ENCODE results near the gene DMD. TPM values are rescaled to one million over a fixed set of nuclear protein-coding genes. Genes with fewer than 3 reads are reported as not detected.

Gene DMD
- total RNA-seq, 1 experiment from 2014 or later, result 25.3 TPM

DNA sequence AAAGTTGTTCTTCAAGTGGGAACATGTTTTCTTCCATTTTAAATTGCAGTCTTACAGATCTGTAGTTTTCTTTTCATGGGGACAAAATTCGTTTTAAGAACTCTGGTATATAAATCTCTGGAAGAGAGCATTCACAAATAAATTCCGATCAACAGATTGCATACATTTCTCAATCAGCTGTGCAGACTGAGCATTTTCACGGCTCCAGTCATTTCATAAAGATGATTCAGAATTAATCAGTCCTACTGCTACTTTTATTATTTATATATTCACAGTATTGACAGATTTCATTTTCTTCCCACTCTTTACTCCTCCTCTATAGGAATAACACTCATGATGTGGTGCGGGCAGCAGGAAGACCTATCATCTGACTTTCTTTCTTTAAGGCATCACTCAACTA is 1604.6 kb downstream of the DMD start:
- TF ChIP-seq, protein P1, sequence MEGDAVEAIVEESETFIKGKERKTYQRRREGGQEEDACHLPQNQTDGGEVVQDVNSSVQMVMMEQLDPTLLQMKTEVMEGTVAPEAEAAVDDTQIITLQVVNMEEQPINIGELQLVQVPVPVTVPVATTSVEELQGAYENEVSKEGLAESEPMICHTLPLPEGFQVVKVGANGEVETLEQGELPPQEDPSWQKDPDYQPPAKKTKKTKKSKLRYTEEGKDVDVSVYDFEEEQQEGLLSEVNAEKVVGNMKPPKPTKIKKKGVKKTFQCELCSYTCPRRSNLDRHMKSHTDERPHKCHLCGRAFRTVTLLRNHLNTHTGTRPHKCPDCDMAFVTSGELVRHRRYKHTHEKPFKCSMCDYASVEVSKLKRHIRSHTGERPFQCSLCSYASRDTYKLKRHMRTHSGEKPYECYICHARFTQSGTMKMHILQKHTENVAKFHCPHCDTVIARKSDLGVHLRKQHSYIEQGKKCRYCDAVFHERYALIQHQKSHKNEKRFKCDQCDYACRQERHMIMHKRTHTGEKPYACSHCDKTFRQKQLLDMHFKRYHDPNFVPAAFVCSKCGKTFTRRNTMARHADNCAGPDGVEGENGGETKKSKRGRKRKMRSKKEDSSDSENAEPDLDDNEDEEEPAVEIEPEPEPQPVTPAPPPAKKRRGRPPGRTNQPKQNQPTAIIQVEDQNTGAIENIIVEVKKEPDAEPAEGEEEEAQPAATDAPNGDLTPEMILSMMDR (conservative IDR thresholded peaks at IDR 0.05), result no peak
- no peak for TF ChIP-seq EZH2 (IDR thresholded peaks at IDR 0.05; ENCODE audit: low read depth)
- CTCF ChIA-PET, result no interaction called here
- H3K27me3 ChIP-seq (ENCODE audit: insufficient read depth, low read depth), result no peaks in the 10 kb centered on the region
- H2AFZ ChIP-seq, result no peak overlapping the region
- H3K79me2 ChIP-seq (ENCODE audit: low read depth), result no peaks in the 10 kb centered on the region
- DNase-seq, result no peak
- H3K4me1 ChIP-seq (replicated peaks; ENCODE audit: insufficient read depth), result 0 out of 2 replicates have a peak, but pooled peaks cover 9% of the 10 kb centered on the region
- no peaks in the 10 kb centered on the region for H3F3A ChIP-seq (ENCODE audit: insufficient read depth, low read depth)
- H4K20me1 ChIP-seq (ENCODE audit: insufficient read depth), result no peaks in the 10 kb centered on the region
- no peak overlapping the region for H3K27ac ChIP-seq
- no TSS peak for BruUV-seq (replicated peaks)
- intact Hi-C loops (cut with micrococcal nuclease; ENCODE audit: unreplicated experiment), result no loop called here
- 0 out of 2 replicates have a peak, but pooled peaks cover 5% of the 10 kb centered on the region for H3K9me3 ChIP-seq (ENCODE audit: insufficient read depth, low read depth)
- H3K9me2 ChIP-seq (ENCODE audit: insufficient read depth), result no peaks in the 10 kb centered on the region
- no peak overlapping the region for H3K4me2 ChIP-seq
- POLR2A ChIA-PET (ENCODE audit: unreplicated experiment), result no interaction called here
- H3K4me3 ChIP-seq, result no peak overlapping the region
- H3K36me3 ChIP-seq (ENCODE audit: low read depth), result no peaks in the 10 kb centered on the region

GRCh38 chrX:31604629-31605221 is 1606.6 kb downstream of the DMD start:
- TF ChIP-seq, protein P1 (conservative IDR thresholded peaks at IDR 0.05), result no peak
- TF ChIP-seq EZH2 (IDR thresholded peaks at IDR 0.05; ENCODE audit: low read depth), result no peak
- no peaks in the 10 kb centered on the region for H3K9me2 ChIP-seq (ENCODE audit: insufficient read depth)
- no peaks in the 10 kb centered on the region for H3K27me3 ChIP-seq (ENCODE audit: insufficient read depth, low read depth)
- no peaks in the 10 kb centered on the region for H3K79me2 ChIP-seq (ENCODE audit: low read depth)
- no TSS peak for BruUV-seq (replicated peaks)
- DNase-seq, result no peak
- no peaks in the 10 kb centered on the region for H3F3A ChIP-seq (ENCODE audit: insufficient read depth, low read depth)
- ChIA-PET POLR2A (ENCODE audit: unreplicated experiment) (no interaction called here), CTCF (no interaction called here)
- H3K4me1 ChIP-seq (replicated peaks; ENCODE audit: insufficient read depth), result 0 out of 2 replicates have a peak, but pooled peaks cover 9% of the 10 kb centered on the region
- no peak overlapping the region for H3K27ac ChIP-seq
- H3K4me2 ChIP-seq, result no peak overlapping the region
- H3K4me3 ChIP-seq, result no peak overlapping the region
- no peaks in the 10 kb centered on the region for H4K20me1 ChIP-seq (ENCODE audit: insufficient read depth)
- no peak overlapping the region for H2AFZ ChIP-seq
- H3K9me3 ChIP-seq (ENCODE audit: insufficient read depth, low read depth), result 0 out of 2 replicates have a peak, but pooled peaks cover 5% of the 10 kb centered on the region
- no peaks in the 10 kb centered on the region for H3K36me3 ChIP-seq (ENCODE audit: low read depth)
- intact Hi-C loops (cut with micrococcal nuclease; ENCODE audit: unreplicated experiment), result no loop called here

GRCh38 chrX:31603411-31604120 is 1607.8 kb downstream of the DMD start:
- no peaks in the 10 kb centered on the region for H3K36me3 ChIP-seq (ENCODE audit: low read depth)
- H3K27me3 ChIP-seq (ENCODE audit: insufficient read depth, low read depth), result no peaks in the 10 kb centered on the region
- intact Hi-C loops (cut with micrococcal nuclease; ENCODE audit: unreplicated experiment), result no loop called here
- no peaks in the 10 kb centered on the region for H4K20me1 ChIP-seq (ENCODE audit: insufficient read depth)
- ChIA-PET POLR2A (ENCODE audit: unreplicated experiment) (no interaction called here), CTCF (no interaction called here)
- no peak overlapping the region for H3K4me2 ChIP-seq
- no peak for TF ChIP-seq EZH2 (IDR thresholded peaks at IDR 0.05; ENCODE audit: low read depth)
- TF ChIP-seq, protein P1 (conservative IDR thresholded peaks at IDR 0.05), result no peak
- DNase-seq, result no peak
- no peaks in the 10 kb centered on the region for H3K9me2 ChIP-seq (ENCODE audit: insufficient read depth)
- H2AFZ ChIP-seq, result no peak overlapping the region
- H3K9me3 ChIP-seq (ENCODE audit: insufficient read depth, low read depth), result 0 out of 2 replicates have a peak, but pooled peaks cover under 1% of the 10 kb centered on the region
- H3K4me1 ChIP-seq (replicated peaks; ENCODE audit: insufficient read depth), result 0 out of 2 replicates have a peak, but pooled peaks cover under 1% of the 10 kb centered on the region
- no TSS peak for BruUV-seq (replicated peaks)
- no peak overlapping the region for H3K4me3 ChIP-seq
- H3K79me2 ChIP-seq (ENCODE audit: low read depth), result no peaks in the 10 kb centered on the region
- H3K27ac ChIP-seq, result no peak overlapping the region
- H3F3A ChIP-seq (ENCODE audit: insufficient read depth, low read depth), result no peaks in the 10 kb centered on the region
